ENCODE data around the gene DYNLT5.

- TF ChIP-seq EZH2 (IDR thresholded peaks at IDR 0.05; ENCODE audit: borderline replicate concordance, low read length), result no peak
- peak; percentile 97 to 98 for TF ChIP-seq CTCF (conservative IDR thresholded peaks at IDR 0.05 in 1 of 2, IDR thresholded peaks at IDR 0.05 in 1 of 2; ENCODE audit: extremely low read depth in 1 of 2, insufficient read depth in 1 of 2, low read depth in 1 of 2, low read length in 2 of 2)
These were observed 26.2 kb upstream of the DYNLT5 start for GRCh38 chr1:66725885-66726665.
